TTC549 (cell line): Measurements from ENCODE around the gene PLA2G12B.
"Not testable (repeated sequence)": the region's sequence is repeated elsewhere in the genome, so short reads cannot be mapped to it uniquely, and the experiment has no call there.

Experiments
- FAIRE-seq: peaks from 2 replicates; lab custom pipeline; 2012; peaks lifted over from hg19 to GRCh38; lab: Jason Lieb, UNC

Gene PLA2G12B

DNA sequence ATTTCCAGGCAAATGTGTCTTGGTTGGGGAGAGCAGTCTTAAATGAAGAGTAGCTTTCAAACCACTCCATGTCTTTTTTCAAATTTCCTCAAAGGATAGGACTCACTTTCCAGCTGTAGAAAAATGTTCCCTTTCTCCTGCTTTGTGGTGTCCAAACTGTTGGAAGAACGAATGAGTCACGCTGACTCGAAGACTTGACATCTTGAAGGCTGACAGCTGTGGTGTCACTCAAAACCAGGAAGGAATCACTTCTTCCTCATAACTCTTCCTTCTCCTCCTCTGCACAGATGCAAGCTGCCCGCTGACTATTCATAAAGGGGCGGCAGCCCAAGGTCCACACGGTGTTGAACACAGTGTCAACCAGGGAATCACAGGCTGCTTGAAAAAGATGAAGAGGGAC lies 19.2 kb downstream of the PLA2G12B start:
- FAIRE-seq: no peak

DNA sequence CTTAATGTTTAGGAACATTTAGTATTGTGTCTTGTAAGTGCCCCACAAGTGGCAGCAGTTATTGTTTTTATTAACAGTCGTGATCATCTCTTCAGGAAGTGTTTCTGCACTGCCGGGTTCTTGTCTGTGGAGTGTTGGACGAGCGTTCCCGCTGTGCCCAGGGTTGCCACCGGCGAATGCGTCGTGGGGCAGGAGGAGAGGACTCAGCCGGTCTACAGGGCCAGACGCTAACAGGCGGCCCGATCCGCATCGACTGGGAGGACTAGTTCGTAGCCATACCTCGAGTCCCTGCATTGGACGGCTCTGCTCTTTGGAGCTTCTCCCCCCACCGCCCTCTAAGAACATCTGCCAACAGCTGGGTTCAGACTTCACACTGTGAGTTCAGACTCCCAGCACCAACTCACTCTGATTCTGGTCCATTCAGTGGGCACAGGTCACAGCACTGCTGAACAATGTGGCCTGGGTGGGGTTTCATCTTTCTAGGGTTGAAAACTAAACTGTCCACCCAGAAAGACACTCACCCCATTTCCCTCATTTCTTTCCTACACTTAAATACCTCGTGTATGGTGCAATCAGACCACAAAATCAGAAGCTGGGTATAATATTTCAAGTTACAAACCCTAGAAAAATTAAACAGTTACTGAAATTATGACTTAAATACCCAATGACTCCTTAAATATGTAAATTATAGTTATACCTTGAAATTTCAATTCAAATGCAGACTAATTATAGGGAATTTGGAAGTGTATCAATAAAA lies 22.2 kb downstream of the PLA2G12B start:
- FAIRE-seq: no peak

DNA sequence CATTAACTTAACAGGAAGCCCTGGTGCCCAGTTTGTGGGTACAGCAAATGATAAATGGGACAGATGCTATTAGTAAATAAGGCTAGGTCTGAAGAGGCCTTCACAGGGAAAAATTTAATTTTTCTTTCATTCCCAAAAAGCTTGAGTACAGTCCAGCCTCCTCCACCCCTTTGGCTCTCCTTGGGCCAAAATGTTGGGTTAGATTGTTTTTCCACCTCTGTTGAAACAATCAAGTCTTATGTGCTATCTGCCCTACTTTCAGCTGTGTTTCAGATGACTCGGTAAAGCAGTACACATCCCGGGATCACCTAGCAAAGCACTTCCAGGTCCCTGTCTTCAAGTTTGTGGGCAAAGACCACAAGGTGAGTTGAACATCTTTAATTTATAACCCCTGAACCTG lies 24.3 kb downstream of the PLA2G12B start:
- FAIRE-seq: no peak

DNA sequence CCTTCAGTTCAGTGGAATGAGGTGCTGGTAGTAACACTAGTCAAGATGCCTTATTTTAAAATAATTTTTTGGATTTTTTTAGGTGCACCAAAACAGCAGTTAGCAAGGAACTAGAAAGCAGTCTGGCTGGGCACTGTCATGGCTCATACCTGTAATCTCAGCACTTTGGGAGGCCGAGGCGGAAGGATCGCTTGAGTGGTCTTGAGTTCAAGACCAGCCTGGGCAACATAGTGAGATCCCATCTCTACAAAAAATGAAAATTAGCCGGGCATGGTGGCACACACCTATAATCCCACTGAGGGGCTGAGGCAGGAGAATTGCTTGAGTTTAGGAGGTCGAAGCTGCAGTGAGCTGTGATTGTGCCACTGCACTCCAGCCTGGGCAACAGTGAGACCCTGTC lies 25.8 kb downstream of the PLA2G12B start:
- no peak for FAIRE-seq

DNA sequence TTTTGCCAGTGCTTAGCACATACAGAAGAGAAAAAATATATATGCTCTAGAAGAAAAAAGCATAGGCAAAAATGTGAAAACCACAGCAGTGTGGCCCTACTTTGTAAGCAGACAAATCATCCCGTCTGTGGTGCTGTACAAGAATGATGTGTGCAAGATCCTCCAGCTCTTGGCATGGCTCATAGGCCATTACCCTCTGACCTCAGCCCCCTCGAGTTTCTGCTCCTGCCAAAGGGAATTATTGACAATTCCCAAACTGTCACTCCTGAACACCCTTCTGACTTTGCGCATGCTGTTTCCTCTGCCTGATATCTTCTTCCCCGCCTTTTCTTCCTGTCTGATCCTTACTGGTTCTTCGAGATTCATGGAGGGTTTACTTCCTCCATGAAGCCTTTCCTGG lies 27.1 kb downstream of the PLA2G12B start:
- FAIRE-seq: no peak

DNA sequence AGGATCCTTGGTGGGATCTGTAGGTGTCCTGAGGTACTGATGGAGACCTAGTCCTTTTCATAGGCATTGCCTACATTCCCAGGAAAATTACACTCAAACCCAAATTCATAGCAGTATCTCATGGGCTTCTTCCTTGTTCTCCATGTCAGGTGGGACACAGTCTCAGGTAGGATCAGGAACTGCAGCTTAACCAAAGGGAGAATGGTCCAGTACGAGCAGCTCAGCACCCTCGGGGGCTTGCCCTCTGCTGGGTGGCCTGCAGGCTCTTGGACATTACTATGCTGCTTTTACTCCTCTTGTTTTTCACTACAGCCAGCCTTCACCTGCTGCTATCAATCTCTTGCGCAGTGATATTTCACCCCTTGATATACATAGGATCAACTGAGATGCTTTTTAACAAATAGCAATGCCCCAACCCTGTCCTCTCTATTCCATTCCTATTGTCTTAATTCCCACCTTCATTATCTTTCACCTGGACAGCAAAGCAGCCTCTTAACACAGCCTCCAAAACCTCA lies 28.6 kb downstream of the PLA2G12B start:
- no peak for FAIRE-seq

DNA sequence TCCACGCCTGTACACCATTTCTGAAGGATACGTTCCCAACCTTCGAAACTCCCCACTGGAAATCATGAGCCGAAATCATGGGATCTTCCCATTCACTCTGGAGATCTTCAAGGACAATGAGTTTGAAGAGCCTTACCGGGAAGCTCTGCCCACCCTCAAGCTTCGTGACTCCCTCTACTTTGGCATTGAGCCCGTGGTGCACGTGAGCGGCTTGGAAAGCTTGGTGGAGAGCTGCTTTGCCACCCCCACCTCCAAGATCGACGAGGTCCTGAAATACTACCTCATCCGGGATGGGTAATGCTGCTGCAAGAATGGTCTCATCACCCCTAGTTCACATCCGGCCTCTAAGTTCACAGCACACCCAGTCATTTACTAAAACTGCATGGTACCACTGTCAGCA lies 30.3 kb downstream of the PLA2G12B start:
- FAIRE-seq: no peak

DNA sequence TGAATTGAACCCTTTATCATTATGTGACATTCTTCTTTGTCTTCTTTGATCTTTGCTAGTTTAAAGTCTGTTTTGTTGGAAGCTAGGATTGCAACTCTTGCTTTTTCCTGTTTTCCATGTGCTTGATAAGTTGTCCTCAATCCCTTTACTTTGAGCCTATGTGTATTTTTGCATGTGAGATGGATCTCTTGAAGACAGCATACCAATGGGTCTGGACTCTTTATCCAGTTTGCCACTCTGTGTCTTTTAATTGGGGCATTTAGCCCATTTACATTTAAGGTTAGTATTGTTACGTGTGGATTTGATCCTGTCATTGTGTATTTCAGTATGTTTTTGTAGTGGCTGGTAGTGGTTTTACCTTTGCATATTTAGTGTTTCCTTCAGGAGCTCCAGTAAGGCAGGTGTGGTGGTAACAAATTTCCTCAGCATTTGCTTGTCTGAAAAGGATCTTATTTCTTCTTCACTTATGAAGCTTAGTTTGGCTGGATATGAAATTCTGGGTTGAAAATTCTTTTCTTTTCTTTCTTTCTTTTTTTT lies 33.4 kb downstream of the PLA2G12B start:
- FAIRE-seq: not testable (repeated sequence)

DNA sequence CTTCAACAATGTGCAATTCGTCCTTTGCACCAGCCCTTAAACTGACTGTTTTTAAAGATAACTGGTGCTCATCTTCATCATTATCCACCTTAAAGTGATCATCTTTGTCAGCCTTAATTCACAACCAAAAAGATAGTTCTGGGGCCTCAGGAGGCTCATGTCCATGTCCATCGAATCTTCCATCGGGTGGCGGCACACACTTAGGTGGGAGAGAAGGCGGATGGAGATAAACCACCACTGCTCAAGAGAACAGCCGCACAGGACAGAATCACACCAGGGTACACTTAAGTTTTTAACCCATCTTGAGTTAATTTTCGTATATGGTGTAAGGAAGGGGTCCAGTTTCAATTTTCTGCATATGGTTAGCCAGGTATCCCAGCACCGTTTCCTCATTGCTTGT lies 36.3 kb downstream of the PLA2G12B start:
- FAIRE-seq: no peak

DNA sequence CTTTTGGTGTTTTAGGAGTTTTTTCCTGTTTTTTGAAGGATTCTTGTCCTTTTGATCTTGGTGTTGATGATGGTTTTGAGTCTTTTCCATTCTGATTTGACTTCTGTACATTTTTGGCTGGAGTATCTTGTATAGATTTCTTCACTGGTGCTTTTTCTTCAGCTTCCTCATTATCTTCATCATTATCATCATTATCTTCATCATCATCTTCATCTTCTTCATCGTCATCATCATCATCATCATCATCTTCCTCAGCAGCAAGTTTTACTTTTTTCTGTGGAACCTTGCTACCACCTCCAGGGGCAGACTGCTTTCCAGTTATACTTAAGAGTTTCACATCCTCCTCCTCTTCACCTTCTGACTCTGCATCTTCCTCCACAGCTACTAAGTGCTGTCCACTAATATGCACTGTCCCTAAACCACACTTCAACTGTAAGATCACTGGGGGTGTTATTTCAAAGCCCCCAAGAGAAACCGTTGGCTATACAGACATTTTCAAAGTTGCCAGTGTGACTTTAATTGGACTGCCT lies 36.7 kb downstream of the PLA2G12B start:
- FAIRE-seq: not testable (repeated sequence)

DNA sequence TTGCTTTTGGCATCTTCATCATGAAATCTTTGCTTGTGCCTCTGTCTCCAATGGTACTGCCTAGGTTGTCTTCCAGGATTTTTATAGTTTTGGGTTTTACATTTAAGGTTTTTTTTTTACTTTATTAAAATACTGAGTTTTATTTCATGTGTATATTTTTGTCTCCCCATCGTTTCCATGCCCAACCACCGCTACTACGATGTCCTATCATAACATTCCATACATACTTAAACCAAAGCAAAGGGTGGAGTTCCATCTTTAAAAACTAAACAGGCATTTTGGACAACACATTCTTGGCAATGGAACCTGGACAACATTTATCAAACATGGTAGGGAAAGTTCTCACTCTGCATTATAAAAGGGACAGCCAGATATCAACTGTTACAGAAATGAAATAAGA lies 37.4 kb downstream of the PLA2G12B start:
- FAIRE-seq: not testable (repeated sequence)

DNA sequence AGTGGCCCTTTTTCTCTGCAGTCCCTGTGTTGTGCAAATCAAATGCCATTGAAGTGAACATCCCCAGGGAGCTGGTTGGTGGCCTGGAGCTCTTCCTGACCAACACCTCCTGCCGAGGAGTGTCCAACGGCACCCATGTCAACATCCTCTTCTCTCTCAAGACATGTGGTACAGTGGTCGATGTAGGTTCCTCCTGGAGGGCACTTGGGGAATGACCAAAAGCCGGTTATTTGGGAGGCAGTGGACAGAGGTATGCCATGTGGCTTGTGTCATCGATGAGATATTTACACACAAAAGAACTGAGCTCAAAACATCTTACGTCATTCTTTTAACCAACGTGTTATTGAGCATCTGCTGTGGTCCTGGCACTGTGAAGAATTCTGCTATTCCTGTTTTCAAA lies 41.3 kb downstream of the PLA2G12B start:
- no peak for FAIRE-seq

DNA sequence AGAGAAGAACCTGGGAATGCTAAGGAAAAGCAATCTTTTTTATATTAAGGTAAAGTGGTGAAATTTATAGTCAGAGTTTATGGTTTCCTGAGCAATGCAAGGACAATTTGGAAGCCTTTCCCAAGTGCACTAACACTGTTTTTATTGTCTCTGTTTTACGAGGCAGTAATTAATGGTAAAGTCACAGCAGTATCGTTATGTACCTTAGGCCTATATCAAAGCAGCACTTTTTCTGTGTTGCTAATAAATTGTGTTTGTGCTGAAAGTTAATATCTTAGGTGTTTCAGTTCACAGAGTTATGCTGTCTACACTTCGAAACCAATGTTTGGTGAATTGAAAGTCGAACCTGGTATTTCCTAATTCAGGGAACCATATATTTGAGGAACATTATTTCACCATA lies 41.9 kb downstream of the PLA2G12B start:
- no peak for FAIRE-seq

DNA sequence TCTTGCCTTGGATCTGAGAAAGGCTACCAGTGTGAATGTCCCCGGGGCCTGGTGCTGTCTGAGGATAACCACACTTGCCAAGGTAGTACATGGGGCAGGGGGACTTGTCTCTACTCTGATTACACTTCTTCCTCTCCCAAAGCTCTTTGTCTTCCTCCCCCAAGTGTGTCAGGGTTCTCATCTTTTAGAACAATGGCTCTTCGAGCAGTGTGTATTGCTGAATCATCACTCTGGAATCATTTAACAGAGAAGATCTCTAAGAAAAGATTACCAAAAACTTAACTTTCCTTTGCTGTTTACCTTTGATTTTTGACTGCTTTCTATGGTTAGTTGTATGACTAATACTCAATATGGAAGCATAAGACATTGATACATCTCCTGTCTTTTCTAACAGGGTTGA lies 42.8 kb downstream of the PLA2G12B start:
- FAIRE-seq: no peak

DNA sequence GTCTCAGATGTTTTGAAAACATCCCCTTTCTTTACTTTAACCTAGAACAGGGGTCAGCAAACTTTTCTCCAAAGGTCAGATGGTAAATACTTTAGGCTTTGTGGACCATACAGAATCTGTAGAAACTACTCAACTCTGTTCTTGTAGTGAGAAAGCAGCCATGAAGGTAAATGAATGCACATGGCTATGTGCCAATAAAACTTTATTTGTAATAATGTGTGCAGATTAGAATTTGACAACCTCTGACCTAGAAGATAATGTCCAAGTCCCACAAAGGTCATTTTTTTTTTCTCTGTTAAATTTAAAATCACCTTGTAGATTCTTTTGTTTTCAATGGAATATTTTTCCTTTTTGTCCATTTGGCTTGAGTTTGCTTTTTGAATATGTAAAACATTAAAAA lies 43.9 kb downstream of the PLA2G12B start:
- FAIRE-seq: no peak

DNA sequence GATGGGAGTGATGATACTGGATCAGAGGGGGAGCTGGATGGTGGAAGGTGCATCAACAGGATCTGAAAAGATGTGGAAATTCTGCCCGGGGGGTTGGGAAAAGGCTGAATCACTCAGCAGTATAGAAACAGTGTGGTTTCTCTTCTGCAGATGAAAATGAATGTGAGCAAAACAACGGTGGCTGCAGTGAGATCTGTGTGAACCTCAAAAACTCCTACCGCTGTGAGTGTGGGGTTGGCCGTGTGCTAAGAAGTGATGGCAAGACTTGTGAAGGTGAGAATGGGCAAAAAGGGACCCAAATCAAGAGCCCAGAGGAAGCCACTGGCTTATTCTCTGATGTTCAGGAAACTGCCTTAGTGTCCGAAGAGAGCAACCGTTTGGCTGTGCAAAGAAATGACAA lies 48.2 kb downstream of the PLA2G12B start:
- FAIRE-seq: no peak

DNA sequence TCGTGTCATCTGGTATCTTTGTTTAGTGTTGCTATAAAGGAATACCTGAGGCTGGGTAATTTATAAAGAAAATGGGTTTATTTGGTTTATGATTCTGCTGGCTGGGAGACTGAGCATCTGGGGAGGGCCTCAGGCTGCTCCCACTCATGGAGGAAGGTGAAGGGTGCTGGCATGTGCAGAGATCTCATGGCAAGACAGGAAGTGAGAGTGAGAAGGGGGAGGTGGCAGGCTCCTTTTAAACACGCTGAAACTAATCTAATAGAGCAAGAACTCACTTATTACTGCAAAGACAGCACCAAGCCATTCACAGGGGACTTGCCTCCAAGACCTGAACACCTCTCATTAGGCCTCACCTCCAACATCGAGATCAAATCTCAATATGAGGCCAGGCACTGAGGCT lies 49.8 kb downstream of the PLA2G12B start:
- no peak for FAIRE-seq

DNA sequence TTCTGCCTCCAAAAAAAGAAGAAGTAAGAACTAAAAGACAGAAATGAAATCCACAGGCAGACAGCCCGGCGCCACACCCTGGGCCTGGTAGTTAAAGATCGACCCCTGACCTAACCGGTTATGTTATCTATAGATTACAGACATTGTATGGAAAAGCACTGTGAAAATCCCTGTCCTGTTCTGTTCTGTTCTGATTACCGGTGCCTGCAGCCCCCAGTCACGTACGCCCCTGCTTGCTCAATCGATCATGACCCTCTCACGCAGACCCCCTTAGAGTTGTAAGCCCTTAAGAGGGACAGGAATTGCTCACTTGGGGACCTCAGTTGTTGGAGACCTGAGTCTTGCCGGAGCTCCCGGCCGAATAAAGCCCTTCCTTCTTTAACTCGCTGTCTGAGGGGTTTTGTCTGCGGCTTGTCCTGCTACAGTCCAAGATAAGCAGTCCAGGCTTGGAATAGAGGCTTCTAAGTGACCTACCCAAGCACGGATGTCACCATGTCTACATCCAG lies 50.6 kb downstream of the PLA2G12B start:
- not testable (repeated sequence) for FAIRE-seq

DNA sequence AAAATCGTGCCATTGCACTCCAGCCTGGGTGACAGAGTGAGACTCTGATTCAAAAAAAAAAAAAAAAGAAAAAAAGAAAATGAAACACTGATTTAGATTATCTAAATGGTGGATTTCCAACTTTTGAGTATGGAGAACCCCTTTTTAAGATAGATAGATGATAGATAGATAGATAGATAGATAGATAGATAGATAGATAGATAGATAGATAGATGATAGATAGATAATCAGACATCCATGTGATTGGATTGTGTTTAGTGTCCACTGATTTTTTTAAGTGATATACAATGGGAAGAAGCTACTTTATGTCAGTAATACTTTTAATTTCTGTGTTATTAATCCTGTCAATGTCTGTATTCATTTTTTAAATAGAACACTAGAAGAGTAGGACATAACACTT lies 55.1 kb downstream of the PLA2G12B start:
- no peak for FAIRE-seq

DNA sequence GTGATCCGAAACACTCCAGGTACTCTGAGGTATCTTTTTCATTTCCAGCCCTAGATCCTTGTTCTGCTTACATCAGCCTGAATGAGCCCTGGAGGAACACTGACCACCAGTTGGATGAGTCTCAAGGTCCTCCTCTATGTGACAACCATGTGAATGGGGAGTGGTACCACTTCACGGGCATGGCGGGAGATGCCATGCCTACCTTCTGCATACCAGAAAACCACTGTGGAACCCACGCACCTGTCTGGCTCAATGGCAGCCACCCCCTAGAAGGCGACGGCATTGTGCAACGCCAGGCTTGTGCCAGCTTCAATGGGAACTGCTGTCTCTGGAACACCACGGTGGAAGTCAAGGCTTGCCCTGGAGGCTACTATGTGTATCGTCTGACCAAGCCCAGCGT lies 56.0 kb downstream of the PLA2G12B start:
- no peak for FAIRE-seq

DNA sequence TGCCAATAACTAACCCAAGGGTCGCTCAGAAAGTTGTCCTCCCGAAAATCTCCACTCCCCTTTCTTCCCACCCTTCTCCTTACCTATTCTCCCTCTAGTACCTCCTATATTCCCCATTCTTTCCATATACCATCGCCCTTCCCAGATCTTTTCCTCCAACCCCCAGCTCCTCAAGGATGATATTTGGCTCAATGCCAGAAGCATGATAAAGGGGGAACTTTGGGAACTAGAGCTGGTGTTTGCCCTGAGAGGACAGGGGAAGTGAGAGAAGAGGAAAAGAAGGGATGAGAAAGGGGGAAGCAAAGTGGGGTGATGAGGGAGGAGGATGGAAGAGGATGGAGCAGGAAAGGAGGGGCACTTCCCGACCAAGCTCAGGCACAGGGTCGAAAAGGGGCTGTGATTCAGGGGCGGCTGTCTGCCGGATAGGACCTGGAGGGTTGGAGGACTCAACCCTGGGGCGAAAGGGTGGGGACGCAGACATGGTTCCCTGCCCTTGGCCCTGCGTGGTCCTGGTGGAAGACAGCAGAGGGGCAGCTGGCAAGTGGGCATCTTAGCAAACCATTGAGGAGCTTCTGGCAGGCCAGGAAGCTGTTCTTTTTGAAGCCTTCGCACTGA lies 59.3 kb downstream of the PLA2G12B start:
- no peak for FAIRE-seq

DNA sequence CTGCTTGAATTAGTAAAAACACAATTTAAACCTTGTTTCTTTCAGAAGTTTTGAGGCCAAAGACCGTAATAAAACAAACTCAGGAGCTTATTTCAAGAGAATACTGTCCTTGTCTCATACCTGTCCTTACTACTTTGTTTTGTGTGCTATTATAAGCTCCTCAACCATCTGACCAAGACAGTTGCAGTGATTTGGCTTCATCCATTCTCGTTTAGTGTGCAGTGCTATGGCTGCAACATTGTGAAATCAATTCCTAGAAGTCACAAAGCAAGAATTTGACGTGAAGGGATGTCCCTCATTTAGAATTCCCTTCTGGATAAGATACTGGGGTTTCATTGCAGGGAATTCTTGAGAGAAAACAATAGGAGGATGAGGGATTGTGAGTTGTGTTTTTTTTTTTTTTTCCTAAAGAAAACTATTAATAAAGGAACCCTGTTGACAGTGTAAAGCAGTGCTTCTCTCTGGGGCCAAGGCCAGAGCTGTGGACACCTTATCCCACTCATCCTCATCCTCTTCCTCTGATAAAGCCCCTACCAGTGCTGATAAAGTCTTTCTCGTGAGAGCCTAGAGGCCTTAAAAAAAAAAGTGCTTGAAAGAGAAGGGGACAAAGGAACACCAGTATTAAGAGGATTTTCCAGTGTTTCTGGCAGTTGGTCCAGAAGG lies 61.3 kb downstream of the PLA2G12B start, which contains the start of gene OIT3:
Gene OIT3 (plus strand): TSS at position 604 of the 663 bp plus-strand sequence. CDS start 60 bp downstream, outside the sequence.
- FAIRE-seq: no peak

DNA sequence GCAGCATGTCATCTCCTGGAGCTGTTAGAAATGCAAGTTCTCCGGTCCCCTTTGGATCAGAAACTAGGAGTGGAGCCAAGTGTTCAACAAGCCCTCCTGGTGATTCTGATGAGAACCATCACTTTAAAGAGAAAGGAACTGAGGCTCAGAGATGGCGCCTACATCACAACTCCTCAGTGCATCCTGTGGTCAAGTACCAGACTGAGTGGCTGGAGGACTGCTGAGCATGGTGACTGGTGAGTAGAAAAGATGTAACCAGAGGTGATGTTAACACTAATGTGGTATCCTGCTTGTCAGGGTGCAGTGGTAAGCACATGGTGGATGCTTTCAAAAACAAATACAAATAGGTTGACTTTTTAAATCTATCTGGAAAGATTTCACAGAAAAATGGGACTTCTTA lies 64.5 kb downstream of the PLA2G12B start:
- no peak for FAIRE-seq
